NCI-H146 (cell line): ENCODE measurements around the gene HS2ST1.
"Not testable (repeated sequence)": the region's sequence is repeated elsewhere in the genome, so short reads cannot be mapped to it uniquely, and the experiment has no call there.

Experiments used
- DNase-seq: peaks from one replicate; lab custom pipeline; 2025; lab: John Stamatoyannopoulos, UW

Gene HS2ST1

DNA sequence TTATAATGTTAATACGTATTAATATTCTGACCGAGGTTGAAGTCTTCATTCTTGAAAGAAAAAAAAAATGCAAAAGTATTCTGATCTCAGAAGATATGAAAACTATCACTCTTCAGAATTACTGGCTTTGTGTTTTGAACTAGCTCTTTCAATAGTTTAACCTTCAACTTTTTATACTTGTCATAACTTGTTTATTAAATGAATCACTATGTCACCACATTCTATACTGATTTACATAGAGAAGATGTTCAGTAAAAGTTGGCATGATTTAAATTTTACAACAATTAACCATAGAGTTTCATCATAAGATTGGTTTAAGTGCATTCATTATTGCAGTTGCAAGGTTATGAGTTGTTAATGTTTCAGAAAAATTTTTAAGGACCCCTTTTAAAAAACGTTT is 57.3 kb downstream of the HS2ST1 start:
- no peak for DNase-seq

DNA sequence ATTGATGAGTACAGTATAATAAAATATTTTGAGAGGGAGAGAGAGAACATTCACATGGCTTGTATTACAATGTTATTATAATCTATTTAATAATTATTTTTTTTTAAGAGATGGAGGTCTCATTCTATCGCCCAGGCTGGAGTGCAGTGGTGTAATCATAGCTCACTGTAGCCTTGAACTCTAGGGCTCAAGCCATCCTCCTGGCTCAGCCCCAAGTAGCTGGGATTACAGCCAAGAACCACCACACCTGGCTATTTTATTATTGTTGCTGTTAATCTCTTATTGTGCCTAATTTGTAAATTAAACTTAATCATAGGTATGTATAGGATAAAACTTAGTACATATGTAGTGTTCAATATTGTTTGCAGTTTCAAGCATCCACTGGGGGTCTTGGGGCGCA is 57.8 kb downstream of the HS2ST1 start:
- no peak for DNase-seq

DNA sequence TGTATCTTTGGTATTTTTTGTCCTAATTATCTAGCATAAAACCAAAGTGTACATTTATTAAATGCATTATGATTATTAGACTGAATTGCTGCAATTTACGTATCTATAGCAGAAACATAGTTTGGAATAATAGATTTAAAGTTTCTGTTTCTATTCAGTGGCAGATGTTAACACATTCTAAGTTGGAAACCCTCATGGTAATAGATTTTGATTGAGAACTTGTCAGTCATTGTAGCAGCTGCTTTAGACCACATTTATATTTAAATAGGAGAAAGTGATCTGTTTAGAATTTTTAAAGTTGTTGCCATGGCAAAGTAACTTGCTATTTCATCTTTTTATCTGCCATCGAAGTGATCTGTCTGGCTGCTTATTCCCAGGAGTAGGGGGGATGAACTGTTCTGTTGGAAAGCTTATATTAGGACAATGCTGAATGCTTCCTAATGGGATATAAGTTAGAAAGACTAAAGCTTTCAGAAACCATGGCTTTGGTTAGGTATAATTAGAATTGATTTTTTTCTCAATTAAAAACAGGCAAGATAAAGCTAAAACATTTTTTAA is 61.6 kb downstream of the HS2ST1 start:
- DNase-seq, result no peak

DNA sequence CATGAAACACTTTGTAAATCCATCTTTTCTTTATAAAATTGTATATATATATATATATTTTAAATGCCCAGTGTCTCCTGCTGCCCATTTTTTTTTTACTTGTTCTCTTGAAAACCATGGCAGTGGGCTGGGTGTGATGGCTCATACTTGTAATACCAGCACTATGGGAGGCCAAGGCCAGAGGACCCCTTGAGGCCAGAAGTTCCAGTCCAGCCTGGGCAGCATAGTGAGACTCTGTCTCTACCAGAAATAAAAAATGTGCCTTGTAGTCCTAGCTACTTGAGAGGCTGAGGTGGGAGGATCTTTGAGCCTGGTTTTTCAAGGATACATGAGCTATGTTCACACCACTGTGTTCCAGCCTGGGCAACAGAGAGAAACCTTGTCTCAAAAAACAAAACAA is 62.2 kb downstream of the HS2ST1 start:
- DNase-seq, result no peak

DNA sequence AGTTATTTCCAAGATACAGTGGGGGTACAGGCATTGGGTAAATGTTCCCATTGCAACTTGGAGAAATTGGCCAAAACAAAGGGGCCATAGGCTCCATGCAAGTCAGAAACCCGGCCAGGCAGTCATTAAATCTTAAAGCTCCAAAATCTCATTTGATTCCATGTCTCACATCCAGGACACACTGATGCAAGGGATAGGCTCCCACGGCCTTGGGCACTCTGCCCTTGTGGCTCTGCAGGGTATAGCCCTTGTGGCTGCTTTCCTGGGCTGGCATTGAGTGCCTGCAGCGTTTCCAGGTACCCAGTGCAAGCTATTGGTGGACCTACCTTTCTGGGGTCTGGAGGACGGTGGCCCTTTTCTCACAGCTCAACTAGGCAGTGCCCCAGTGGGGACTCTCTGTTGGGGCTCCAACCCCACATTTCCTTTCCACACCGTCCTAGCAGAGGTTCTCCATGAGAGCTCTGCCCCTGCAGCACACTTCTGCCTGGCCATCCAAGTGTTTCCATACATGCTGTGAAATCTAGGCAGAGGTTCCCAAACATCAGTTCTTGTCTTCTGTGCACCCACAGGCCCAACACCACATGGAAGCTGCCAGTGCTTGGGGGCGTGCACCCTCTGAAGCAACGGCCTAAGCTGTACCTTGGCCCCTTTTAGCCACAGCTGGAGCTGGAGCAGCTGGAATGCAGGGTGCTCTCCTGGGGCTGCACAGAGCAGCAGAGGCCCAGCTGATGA is 67.2 kb downstream of the HS2ST1 start:
- DNase-seq, result no peak

DNA sequence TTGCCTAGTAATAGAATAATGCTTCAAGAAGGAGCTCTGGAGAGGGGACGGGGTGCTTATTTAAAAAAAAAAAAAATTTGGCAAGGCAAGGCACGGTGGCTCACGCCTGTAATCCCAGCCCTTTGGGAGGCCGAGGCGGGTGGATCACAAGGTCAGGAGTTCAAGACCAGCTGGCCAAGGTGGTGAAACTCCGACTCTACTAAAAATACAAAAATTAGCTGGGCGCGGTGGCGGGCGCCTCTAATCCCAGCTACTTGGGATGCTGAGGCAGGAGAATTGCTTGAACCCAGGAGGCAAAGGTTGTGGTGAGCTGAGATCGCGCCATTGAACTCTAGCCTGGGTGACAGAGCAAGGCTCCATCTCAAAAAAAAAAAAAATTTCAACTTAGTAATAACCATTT is 69.2 kb downstream of the HS2ST1 start:
- not testable (repeated sequence) for DNase-seq

DNA sequence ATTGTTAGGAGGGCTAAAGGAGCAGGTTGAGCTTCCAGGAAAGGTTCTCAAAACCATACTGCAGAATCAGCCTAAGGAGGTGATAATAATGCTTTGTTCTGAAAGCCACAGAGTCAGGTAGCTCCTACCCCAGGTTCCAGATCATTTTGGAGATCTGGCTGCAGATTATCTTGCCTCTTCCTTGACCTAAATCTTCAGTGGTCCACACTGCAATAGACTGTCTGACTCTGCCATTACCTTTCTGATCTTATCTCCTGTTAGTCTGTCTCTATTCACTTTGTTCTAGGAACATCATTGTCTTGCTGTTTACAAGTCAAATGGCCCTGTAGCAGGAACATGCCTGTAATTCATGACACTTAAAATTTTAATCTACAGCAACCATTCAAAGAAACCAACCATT is 73.0 kb downstream of the HS2ST1 start:
- DNase-seq, result no peak

DNA sequence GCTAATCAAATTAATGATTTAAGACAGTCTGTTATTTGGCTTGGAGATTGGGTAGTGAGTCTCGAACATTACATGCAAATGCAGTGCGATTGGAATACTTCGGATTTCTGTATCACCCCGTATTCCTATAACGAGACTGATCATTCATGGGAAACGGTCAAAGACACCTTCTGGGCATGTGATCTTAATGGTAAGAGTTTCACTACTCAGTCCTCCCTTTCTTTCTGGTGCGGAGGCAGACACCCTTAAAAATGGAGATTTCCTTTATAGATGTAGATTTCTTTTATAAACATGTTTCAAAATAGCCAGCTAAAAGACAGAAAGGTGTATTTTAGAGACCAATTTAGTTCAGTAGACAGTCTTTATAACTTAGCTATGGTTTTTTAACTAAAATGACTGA is 74.4 kb downstream of the HS2ST1 start:
- no peak for DNase-seq

DNA sequence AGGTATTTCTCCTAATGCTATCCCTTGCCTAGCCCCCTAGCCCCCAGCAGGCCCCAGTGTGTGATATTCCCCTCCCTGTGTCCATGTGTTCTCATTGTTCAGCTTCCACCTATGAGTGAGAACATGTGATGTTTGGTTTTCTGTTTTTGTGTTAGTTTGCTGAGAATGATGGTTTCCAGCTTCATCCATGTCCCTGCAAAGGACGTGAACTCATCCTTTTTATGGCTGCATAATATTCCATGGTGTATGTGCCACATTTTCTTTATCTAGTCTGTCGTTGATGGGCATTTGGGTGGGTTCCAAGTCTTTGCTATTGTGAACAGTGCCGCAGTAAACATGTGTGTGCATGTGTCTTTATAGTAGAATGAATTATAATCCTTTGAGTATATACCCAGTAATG is 75.3 kb downstream of the HS2ST1 start:
- DNase-seq, result not testable (repeated sequence)

DNA sequence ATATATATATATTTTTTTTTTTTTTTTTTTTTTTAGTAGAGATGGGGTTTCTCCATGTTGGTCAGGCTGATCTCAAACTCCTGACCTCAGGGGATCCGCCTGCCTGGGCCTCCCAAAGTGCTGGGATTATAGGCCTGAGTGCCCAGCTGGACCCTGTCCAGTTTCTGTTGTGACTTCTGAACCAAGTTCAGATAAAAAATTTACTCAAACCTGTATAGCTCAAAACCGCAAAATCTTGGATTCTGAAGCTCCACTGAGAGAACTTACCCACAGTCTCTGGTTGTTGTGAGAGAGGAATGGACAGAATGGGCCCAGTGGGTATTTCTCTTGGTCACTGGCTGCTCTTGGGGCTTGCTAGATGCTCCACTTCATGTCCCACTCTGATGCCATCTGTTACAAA is 76.4 kb downstream of the HS2ST1 start:
- no peak for DNase-seq

DNA sequence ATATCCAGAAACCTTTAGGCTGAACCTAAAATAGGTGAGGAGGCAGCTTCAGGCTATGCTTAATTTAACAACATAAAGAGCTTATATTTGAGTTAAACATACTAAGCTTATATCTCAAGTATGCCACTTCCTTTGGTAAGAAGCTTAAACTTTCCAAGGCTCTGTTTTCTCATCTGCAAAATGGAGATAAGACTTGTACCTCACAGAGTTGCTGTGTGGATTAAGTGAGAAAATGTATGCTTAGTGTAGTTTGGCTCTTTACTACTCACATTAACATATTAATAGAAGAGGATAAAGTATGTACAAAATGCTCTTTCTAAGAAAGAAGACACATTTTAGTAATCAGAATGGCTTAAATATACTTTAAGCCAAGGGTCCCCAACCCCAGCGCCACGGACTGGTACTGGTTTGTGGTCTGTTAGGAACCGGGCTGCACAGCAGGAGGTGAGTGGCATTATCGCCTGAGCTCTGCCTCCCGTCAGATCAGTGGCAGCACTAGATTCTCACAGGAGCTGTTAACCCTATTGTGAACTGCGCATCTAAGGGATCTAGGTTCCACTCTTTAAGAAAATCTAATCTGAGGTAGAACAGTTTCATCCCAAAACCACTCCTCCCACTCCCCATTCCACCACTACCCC is 77.2 kb downstream of the HS2ST1 start:
- no peak for DNase-seq

DNA sequence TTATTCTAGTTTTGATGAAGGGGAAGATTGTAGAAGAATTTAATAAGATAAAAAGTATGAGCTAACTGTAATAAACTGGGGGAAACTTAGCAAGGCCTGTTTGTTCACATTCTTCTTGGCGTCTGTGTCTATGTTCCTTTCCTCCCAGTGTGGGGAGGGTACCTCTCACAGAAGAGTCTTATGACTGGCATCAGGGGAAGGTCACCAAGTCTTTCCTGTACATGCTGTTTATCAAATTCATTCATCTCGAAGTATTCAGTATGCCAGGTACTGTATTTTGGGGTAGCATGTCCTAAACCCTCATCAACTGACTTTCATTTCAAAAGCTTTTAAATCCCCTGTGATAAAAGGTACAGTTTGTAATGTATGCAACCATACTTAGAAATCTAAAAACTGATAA is 78.4 kb downstream of the HS2ST1 start:
- peak; percentile 37 for DNase-seq

DNA sequence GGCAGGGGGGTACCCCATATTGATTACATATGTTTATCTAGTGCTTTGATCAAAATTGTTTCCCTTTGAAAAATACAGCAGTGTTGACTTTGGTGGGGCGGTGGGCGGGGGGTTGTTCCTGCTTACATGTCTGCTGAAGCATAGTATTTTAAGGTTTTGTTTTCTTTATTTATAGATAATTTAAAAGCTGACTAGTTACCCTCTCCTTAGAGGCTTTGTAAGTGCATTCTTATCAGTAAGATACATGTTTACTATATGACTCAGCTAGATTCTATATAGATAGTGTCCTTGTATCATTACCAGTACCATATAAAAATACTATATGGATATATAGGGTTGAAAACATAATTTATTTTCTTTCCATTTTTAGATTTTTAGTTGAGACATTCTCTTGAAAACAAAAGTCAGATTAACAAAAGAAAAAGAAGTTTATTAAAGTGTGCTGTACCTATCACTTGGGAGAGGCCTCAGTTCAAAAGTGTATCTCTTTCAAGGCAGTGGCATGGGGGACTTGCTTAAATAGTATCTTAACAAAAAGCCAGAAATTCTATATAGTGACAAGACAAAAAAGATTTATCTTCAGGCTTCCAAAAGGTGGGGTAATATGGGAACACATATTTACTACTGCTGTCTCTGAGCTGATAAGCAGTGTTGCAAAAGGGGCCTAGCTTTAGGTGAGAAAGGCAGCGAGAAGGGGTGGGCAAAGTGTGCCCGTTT is 79.0 kb downstream of the HS2ST1 start:
- DNase-seq, result peak; percentile 72

DNA sequence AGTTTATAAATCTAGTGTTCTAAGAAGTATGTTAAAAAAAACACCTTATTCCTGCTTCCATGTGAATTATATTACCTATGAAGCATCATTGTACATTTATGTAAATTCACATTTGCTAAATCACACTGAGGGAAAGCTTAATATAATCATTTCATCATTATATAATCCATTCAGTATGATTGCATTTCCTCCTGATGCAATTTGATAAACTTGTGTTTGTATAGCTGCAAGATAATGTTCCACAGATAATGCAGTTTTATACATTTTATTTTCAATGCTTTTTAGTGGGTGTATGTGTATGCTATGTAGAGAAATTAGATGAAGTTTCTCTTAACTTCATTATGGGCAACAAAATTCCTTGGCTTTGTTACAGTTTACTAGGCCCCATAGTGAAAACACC is 79.6 kb downstream of the HS2ST1 start:
- DNase-seq, result no peak

DNA sequence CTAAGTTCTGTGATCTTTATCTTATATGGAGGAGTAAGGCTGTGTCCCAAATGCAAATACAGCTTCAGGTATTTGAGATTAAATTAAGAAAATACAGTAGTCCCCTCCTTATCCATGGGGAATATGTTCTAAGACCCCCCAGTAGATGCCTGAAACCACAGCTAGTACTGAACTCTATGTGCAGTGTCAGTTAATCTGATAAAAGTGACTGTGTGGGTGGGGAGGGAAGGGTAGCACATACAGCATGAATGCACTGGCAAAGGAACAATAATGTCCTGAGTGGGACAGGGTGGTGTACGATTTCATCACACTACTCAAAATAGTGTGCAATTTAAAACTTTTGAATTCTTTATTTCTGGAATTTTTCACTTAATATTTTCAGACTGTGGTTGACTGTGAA is 83.1 kb downstream of the HS2ST1 start:
- no peak for DNase-seq

DNA sequence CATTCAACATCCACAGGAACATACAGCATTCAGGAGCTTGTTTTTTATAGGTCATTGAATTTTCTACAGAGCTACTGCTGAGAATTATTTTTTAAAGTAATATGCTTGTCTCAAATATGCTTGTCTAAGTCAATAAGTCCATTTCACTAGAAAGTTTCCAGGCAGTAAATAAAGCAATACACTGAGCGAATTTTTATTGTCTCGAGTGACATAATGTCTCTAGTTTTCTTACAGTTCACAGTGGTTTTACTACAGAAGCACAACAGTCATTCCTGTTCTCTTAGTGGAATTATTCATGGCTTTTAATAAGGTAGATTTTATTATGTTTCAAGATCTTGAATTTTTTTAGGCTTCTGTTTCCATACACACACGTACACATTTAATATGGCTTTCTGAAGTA is 83.8 kb downstream of the HS2ST1 start:
- no peak for DNase-seq

DNA sequence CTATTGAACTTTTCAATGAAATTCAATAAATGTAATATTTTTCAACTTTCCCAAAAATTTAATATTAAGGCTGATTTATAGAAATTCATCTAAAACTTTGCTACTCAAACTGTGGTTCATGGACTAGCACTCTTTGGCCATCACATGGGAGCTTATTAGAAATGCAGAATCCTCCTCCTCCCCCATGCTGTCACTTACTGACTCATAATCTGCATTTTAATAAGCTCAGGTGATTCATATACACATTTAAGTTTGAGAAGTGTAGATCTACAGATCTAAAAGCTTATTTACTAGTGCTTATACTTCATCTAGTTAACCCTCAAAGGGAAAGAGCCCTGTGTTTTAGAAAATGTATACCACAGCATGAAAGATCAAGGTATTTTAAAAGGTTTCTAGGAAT is 84.3 kb downstream of the HS2ST1 start:
- no peak for DNase-seq

DNA sequence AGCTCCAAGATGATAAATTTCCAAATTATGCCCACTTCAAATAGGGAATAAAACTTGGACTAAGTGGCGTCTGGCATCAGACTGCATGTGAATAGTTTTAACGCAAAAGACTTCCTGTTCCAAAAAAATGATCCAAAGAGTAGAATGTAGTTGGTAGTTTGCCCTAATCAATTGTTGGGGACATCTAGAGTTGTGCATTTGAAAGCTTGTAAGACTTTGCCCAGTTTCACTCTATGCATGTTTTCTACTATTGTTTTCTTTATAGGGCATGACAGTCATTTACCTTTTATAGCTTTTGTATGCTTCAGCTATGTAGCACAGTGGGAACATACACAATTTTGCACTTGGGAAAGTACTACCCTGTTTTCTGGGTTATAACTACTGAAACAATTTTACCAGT is 86.0 kb downstream of the HS2ST1 start:
- DNase-seq, result no peak

DNA sequence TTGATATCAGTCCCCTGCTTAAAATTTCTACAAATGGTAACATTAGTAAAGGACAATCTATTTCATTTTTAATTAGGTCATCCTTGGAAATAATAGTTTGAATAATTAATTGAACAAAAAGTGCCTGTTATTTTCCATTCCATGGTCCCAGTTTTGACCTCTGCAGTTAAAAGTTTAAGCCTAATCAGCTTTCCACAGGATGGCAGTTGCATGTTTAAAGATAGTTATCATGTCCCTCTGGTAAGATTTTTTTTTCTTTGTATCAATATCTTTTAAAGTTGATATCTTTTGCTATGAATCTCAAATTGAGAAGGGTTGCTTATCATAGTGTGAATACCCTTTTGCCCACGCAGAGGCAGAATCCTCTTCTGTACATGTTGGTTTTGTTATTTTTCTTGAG is 90.4 kb downstream of the HS2ST1 start:
- DNase-seq, result no peak

DNA sequence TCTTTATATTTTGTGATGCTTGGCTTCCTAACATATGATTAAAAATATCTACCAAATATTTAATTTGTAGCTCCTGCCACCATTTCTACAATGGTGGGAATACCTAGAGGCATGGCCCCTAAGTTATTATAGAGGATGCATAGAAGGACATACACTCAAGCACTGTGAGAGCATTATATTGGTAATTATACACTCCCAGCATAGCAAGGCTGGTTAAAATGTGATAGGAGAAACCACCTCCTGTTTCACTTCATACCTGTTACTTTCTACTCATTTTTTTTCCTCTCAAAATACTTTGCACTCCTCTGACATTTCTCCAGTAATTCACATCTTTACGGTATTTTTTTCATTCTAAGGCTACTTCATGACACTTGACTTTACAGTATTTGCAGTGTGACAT is 92.9 kb downstream of the HS2ST1 start:
- no peak for DNase-seq

DNA sequence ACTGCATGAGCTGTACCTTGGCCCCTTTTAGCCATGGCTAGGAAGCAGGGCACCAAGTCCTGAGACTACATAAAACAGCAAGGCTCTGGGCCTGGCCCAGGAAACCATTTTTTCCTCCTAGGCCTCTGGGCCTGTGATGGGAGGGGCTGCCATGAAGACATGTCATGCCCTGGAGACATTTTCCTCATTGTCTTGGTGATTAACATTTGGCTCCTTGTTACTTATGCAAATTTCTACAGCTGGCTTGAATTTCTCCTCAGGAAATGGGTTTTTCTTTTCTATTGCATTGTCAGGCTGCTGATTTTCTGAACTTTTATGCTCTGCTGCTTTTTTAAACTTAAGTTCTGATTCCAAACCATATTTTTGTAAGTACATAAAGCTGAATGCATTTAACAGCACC is 99.0 kb downstream of the HS2ST1 start:
- not testable (repeated sequence) for DNase-seq

DNA sequence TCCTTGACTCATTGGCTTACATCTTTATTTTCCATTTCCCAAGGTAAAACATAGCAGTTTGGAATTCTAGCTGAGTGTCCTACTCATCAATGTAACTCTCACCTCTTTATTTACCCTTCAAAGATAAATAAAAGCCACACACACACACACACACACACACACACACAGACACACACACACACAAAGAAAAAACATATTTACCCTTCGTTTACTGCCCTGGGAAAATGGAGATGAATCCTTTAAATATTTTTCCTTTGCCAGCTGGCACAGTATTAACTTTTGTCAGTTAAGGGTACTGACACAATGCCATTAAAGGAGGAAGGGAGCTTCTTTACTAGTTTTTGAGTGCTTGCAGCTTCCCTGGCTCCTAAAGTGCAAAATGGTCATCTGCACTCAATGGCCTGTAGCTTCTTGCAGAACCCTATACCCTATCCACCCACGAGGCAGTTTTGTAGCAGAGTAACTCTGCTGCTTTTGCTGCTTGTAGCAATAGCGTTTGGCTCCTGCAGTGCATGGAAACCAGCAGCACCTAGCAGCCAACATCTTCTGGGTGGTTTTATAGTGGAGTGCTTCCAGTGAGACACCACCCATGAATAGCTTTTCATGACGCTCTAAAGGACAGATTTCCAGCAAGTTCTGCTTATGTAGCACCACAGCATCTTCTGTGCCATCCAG is 103.7 kb downstream of the HS2ST1 start:
- DNase-seq, result peak; percentile 22

DNA sequence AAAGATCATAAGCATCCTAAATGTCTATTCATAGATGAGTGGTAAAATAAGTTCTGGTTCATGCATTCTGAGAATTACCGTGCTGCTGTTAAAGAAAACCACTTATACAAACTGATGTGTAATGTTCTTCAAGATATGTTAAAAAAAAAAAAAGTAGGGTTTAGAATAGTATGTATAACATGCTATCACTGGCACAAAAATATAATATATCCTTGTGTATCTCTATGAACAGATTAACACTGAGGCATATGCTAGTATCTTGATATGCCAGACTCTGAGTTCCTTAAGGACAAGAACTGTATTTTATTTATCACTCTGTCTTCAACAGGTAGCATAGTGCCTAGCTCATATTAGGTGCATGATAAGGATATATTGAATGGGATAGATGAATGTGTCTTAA is 108.9 kb downstream of the HS2ST1 start:
- DNase-seq, result no peak
